A549 (cell line): ENCODE results near the gene CIROP. TPM values are rescaled to one million over a fixed set of nuclear protein-coding genes. Genes with fewer than 3 reads are reported as not detected.

Experiments
- ATAC-seq, 2 experiments: fragments of 200-7000 bp in 1 of 2; fragments of >200 bp in 1 of 2; cut with Nextera tagmentation in 1 of 2; cut with Tn5 transposase in 1 of 2; 3 replicates each; pipeline versions ENCODE4 v1.8.0 to v1.9.1; 2018 to 2020; ENCODE audit warnings: mild to moderate bottlenecking in 1 of 2, moderate library complexity in 1 of 2
- CTCF ChIA-PET: fragments of 300-600 bp; sonication (Branson Sonifier 250); formaldehyde crosslinking; extraction: SDS; loops from one replicate; lab custom pipeline; 2021; ENCODE audit warnings: antibody characterized with exemption, inconsistent platforms; lab: Yijun Ruan, JAX
- POLR2A ChIA-PET: fragments of 350-600 bp; formaldehyde crosslinking; extraction: SDS; loops from one replicate; lab custom pipeline; 2021; ENCODE audit warnings: antibody characterized with exemption, inconsistent platforms; lab: Yijun Ruan, JAX
- DNase-seq, 2 experiments: peaks; one replicate each; pipeline versions ENCODE4 v3.0.0 to v3.0.0-alpha.2; 2011 to 2016; ENCODE audit warnings: low read depth in 1 of 2, low spot score in 1 of 2
- FAIRE-seq: peaks from 2 replicates; lab custom pipeline; 2011; peaks lifted over from hg19 to GRCh38; lab: Jason Lieb, UNC
- H3K27ac ChIP-seq, 2 experiments: fragments of >200 bp; sonication (Bioruptor Twin); formaldehyde crosslinking; 3 replicates each; pipeline ENCODE4 v1.5.1; 2016 to 2017
- H3K4me1 ChIP-seq: fragments of >200 bp; sonication (Bioruptor Twin); formaldehyde crosslinking; 3 replicates; pipeline ENCODE4 v1.6.1; 2016
- H3K4me2 ChIP-seq: fragments of >200 bp; sonication (Bioruptor Twin); formaldehyde crosslinking; 3 replicates; pipeline ENCODE4 v1.6.1; 2016
- H3K4me3 ChIP-seq: fragments of >200 bp; sonication (Bioruptor Twin); formaldehyde crosslinking; 3 replicates; pipeline ENCODE4 v1.5.1; 2016
- H3K9me3 ChIP-seq: fragments of >200 bp; sonication (Bioruptor Twin); formaldehyde crosslinking; 3 replicates; pipeline ENCODE4 v1.6.1; 2016
- CBX2 ChIP-seq: fragments of 200-600 bp; sonication (generic); IDR thresholded peaks from 2 replicates; pipeline ENCODE4 v1.6.1; 2016; ENCODE audit warnings: low read depth, mild to moderate bottlenecking, borderline replicate concordance
- CHD4 ChIP-seq: fragments of 200-600 bp; sonication (generic); IDR thresholded peaks from 2 replicates; pipeline ENCODE4 v1.6.1; 2016; ENCODE audit warnings: antibody characterized with exemption, mild to moderate bottlenecking, borderline replicate concordance
- EHF ChIP-seq: fragments of 250-450 bp; sonication (Bioruptor Pico); IDR thresholded peaks from 2 replicates; pipeline ENCODE4 v1.5.0; 2020; ENCODE audit warnings: mild to moderate bottlenecking
- ESRRA ChIP-seq: fragments of 150-350 bp; IDR thresholded peaks from 2 replicates; pipeline ENCODE4 v1.6.1; 2014; ENCODE audit warnings: mild to moderate bottlenecking, low read length, borderline replicate concordance
- GATA3 ChIP-seq: IDR thresholded peaks from 2 replicates; pipeline ENCODE4 v1.6.1; 2012; ENCODE audit warnings: borderline replicate concordance
- HOXA7 ChIP-seq: fragments of 250-450 bp; sonication (Bioruptor Pico); IDR thresholded peaks from 2 replicates; pipeline ENCODE4 v1.5.0; 2020; ENCODE audit warnings: mild to moderate bottlenecking, moderate library complexity
- HOXB13 ChIP-seq: fragments of 250-450 bp; sonication (Bioruptor Pico); IDR thresholded peaks from 2 replicates; pipeline ENCODE4 v1.5.0; 2020; ENCODE audit warnings: low read depth, mild to moderate bottlenecking, moderate library complexity
- HOXB5 ChIP-seq: fragments of 250-450 bp; sonication (Bioruptor Pico); IDR thresholded peaks from 2 replicates; pipeline ENCODE4 v1.5.0; 2020; ENCODE audit warnings: mild to moderate bottlenecking, moderate library complexity
- MAFK ChIP-seq: fragments of 450-650 bp; IDR thresholded peaks from 2 replicates; pipeline ENCODE4 v1.6.1; 2014; ENCODE audit not compliant: partially characterized antibody
- MYC ChIP-seq: IDR thresholded peaks from 2 replicates; pipeline ENCODE4 v1.6.1; 2012; ENCODE audit warnings: mild to moderate bottlenecking, inconsistent platforms, low read length, improper control_type of control experiment, borderline replicate concordance
- NFE2L2 ChIP-seq: fragments of 150-350 bp; conservative IDR thresholded peaks from 2 replicates; pipeline ENCODE4 v1.6.1; 2014; ENCODE audit warnings: low read length
- NPAS2 ChIP-seq: fragments of 250-450 bp; sonication (Bioruptor Pico); IDR thresholded peaks from 2 replicates; pipeline ENCODE4 v1.8.0; 2022; ENCODE audit warnings: mild to moderate bottlenecking, moderate library complexity, borderline replicate concordance
- NR3C1 ChIP-seq: fragments of >200 bp; sonication (Bioruptor Twin); formaldehyde crosslinking; IDR thresholded peaks from 3 replicates; pipeline ENCODE4 v1.6.1; 2017
- TFCP2L1 ChIP-seq: fragments of 250-450 bp; sonication (Bioruptor Pico); IDR thresholded peaks from 2 replicates; pipeline ENCODE4 v1.5.0; 2021; ENCODE audit warnings: mild to moderate bottlenecking
- ZFP36 ChIP-seq: fragments of 450-650 bp; IDR thresholded peaks from 2 replicates; pipeline ENCODE4 v1.6.1; 2014; ENCODE audit warnings: borderline replicate concordance; ENCODE audit not compliant: partially characterized antibody
- ZSCAN20 ChIP-seq: fragments of 250-450 bp; sonication (Bioruptor Pico); IDR thresholded peaks from 2 replicates; pipeline ENCODE4 v1.8.0; 2022; ENCODE audit warnings: mild to moderate bottlenecking, moderate library complexity
- WGBS: methylation state at CpG from one replicate; pipeline ENCODE4 v1.1.6; 2017; ENCODE audit errors: missing lambda C conversion rate; 5-methylcytosine and 5-hydroxymethylcytosine counted together
- polyA plus RNA-seq, 4 experiments: library from polyadenylated mRNA; depleted of rRNA in 3 of 4; stranded (reverse); fragments of >200 nt; fragmentation: RNase III in 1 of 4; extraction: RNeasy Plus Mini Kit Qiagen cat#74134 plus additional on column Dnase treatment in 1 of 4; gene quantifications; 2 replicates in 3 of 4; 3 replicates in 1 of 4; pipeline ENCODE4 v1.2.3, GENCODE V29; 2011 to 2017
- TF ChIP-seq, protein P1 (sequence below): fragments of 200-600 bp; sonication (generic); IDR thresholded peaks from 2 replicates; pipeline ENCODE4 v1.6.1; 2016; ENCODE audit warnings: antibody characterized with exemption, mild to moderate bottlenecking, moderate library complexity
- TF ChIP-seq, protein P2 (sequence below): fragments of 250-450 bp; sonication (Bioruptor Pico); IDR thresholded peaks from 2 replicates; pipeline ENCODE4 v1.5.0; 2020; ENCODE audit warnings: low read depth, mild to moderate bottlenecking, moderate library complexity
- TF ChIP-seq, protein P3 (sequence below): IDR thresholded peaks from 2 replicates; pipeline ENCODE4 v1.6.1; 2012; ENCODE audit warnings: low read depth, borderline replicate concordance
- TF ChIP-seq, protein P4 (sequence below): fragments of 450-650 bp; IDR thresholded peaks from 2 replicates; pipeline ENCODE4 v1.6.1; 2014; ENCODE audit warnings: antibody characterized with exemption

The CIROP gene
- polyA plus RNA-seq, 2 of the 4 experiments (the other 2 are of a cell fraction), result not detected

GRCh38 chr14:23105348-23105824, 597 bp upstream of the CIROP start (continued):
- no peak for TF ChIP-seq HOXA7
- TF ChIP-seq, all 56 proteins: peak for 0

DNA sequence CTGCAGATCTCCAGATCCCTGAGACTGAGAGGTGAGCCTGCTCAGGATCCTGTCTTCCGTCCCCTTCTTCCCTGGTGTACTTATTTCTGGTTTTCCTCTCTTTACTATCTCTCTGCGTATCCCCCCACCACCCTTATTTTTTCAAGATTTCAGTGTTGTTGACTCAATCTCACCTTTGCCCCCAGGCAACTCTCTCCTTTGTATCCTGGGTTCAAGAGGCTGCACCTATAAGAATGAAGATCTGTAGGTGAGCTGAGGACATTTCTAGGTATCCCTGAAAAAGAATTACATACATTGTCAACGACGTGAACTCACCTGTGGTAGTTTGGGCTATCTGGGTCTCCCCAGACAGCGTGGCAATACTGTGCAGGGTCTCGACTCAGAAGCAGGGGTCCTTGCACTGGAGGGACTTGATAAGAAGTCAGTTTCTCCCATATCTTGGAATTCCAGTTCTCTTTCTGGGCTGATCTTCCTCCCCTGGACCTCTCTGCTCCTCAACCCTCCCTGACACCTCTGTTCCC, 659 bp downstream of the CIROP start:
- TF ChIP-seq CBX2 (no peak), TFCP2L1 (no peak)
- TF ChIP-seq, protein P1, sequence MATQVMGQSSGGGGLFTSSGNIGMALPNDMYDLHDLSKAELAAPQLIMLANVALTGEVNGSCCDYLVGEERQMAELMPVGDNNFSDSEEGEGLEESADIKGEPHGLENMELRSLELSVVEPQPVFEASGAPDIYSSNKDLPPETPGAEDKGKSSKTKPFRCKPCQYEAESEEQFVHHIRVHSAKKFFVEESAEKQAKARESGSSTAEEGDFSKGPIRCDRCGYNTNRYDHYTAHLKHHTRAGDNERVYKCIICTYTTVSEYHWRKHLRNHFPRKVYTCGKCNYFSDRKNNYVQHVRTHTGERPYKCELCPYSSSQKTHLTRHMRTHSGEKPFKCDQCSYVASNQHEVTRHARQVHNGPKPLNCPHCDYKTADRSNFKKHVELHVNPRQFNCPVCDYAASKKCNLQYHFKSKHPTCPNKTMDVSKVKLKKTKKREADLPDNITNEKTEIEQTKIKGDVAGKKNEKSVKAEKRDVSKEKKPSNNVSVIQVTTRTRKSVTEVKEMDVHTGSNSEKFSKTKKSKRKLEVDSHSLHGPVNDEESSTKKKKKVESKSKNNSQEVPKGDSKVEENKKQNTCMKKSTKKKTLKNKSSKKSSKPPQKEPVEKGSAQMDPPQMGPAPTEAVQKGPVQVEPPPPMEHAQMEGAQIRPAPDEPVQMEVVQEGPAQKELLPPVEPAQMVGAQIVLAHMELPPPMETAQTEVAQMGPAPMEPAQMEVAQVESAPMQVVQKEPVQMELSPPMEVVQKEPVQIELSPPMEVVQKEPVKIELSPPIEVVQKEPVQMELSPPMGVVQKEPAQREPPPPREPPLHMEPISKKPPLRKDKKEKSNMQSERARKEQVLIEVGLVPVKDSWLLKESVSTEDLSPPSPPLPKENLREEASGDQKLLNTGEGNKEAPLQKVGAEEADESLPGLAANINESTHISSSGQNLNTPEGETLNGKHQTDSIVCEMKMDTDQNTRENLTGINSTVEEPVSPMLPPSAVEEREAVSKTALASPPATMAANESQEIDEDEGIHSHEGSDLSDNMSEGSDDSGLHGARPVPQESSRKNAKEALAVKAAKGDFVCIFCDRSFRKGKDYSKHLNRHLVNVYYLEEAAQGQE, result no peak
- WGBS, result 63% methylated on average over 6 of the region's 6 CpGs
- no peak for FAIRE-seq
- H3K4me1 ChIP-seq, result 0 out of 3 replicates have a peak, but pooled peaks cover 4% of the 10 kb centered on the region
- no peak for DNase-seq
- no peak overlapping the region for H3K27ac ChIP-seq
- no peak overlapping the region for H3K4me3 ChIP-seq
- 0 out of 6 replicates have a peak, but pooled peaks of 1 of the 2 experiments have one; percentile 8 for ATAC-seq
- no peaks in the 10 kb centered on the region for H3K9me3 ChIP-seq
- POLR2A ChIA-PET, result interaction anchor here (1.6 kb wide), 1 partner anchor 9 kb away, joined by 8 read pairs; the partner anchor contains the start of genes ACIN1 and C14orf119
- H3K4me2 ChIP-seq, result no peak overlapping the region
- CTCF ChIA-PET, result interaction anchor here (0.9 to 8.3 kb wide), 4 partner anchors 27 to 118 kb away, joined by 5 to 56 read pairs (median 6); no protein-coding TSS in a partner anchor

DNA sequence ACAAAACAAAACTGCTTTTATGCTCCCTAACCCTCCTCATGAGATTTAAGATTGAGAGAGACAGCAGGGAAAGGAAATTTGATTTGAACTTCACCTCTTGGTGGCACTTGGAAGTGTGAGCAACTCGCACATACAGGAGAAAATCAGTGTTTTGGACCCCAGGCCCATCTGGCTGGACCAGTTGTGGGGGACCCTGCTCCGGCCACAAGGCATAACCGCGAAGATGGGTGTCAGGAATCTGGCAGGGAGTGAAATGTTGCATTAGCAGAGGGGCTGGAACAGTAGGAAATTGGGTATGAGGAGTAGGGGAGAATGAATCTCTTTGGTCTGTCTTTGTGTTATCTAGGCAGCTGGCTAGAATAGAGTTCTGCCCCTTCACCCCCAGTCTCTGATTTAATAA, 1.2 kb downstream of the CIROP start:
- POLR2A ChIA-PET, result interaction anchor here (1.6 kb wide), 1 partner anchor 8 kb away, joined by 8 read pairs; the partner anchor contains the start of genes ACIN1 and C14orf119
- H3K4me1 ChIP-seq, result 0 out of 3 replicates have a peak, but pooled peaks cover 4% of the 10 kb centered on the region
- H3K4me2 ChIP-seq, result no peak overlapping the region
- CTCF ChIA-PET, result interaction anchor here (0.9 to 8.3 kb wide), 7 partner anchors 17 to 191 kb away, joined by 3 to 56 read pairs (median 9); no protein-coding TSS in a partner anchor
- 90% methylated on average over 4 of the region's 4 CpGs for WGBS
- TF ChIP-seq ZFP36 (no peak), ESRRA (no peak), ZSCAN20 (CRISPR knock-in tag) (no peak), NFE2L2 (no peak)
- DNase-seq, result no peak
- no peak overlapping the region for H3K4me3 ChIP-seq
- ATAC-seq, result no peak
- no peak overlapping the region for H3K27ac ChIP-seq
- FAIRE-seq, result no peak
- H3K9me3 ChIP-seq, result no peaks in the 10 kb centered on the region

DNA sequence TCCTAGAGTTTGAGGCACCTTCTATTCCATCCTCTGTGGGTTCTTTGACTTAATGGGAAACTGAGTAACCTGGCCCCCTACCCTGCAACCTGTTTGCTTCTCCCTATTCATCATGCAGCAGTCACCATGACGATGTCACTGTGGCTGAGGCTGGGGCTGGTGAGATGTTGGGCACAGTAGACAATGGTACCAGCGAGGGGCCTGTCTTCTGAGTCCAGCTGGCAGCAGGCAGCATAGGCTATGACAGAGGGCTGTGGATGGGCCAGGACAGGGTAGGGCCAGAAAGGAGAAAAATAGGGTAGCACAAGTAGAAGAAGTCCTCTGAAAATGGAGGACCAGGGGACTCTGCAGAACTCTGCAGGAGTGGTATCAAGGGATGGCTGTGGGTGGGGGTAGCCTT, 2.0 kb downstream of the CIROP start:
- 72% methylated on average over 2 of the region's 2 CpGs for WGBS
- TF ChIP-seq CBX2 (no peak), CHD4 (no peak), HOXB5 (no peak), NPAS2 (no peak), MAFK (no peak), MYC (no peak), ZFP36 (no peak), GATA3 (no peak), NR3C1 (no peak), HOXB13 (CRISPR knock-in tag) (no peak), EHF (CRISPR knock-in tag) (no peak)
- TF ChIP-seq, protein P2, sequence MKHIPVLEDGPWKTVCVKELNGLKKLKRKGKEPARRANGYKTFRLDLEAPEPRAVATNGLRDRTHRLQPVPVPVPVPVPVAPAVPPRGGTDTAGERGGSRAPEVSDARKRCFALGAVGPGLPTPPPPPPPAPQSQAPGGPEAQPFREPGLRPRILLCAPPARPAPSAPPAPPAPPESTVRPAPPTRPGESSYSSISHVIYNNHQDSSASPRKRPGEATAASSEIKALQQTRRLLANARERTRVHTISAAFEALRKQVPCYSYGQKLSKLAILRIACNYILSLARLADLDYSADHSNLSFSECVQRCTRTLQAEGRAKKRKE (CRISPR knock-in tag), result no peak
- TF ChIP-seq, protein P1, result no peak
- TF ChIP-seq, protein P3, sequence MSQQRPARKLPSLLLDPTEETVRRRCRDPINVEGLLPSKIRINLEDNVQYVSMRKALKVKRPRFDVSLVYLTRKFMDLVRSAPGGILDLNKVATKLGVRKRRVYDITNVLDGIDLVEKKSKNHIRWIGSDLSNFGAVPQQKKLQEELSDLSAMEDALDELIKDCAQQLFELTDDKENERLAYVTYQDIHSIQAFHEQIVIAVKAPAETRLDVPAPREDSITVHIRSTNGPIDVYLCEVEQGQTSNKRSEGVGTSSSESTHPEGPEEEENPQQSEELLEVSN, result no peak
- TF ChIP-seq, protein P4, sequence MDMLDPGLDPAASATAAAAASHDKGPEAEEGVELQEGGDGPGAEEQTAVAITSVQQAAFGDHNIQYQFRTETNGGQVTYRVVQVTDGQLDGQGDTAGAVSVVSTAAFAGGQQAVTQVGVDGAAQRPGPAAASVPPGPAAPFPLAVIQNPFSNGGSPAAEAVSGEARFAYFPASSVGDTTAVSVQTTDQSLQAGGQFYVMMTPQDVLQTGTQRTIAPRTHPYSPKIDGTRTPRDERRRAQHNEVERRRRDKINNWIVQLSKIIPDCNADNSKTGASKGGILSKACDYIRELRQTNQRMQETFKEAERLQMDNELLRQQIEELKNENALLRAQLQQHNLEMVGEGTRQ, result no peak

More for the DNA sequence above, 2.0 kb downstream of the CIROP start:
- no peaks in the 10 kb centered on the region for H3K9me3 ChIP-seq
- POLR2A ChIA-PET, result no interaction called here
- CTCF ChIA-PET, result interaction anchor here (0.9 to 8.3 kb wide), 9 partner anchors 10 to 192 kb away, joined by 3 to 56 read pairs (median 8); no protein-coding TSS in a partner anchor
- no peak overlapping the region for H3K4me3 ChIP-seq
- FAIRE-seq, result no peak
- ATAC-seq, result no peak
- DNase-seq, result no peak
- no peak overlapping the region for H3K27ac ChIP-seq
- no peak overlapping the region for H3K4me2 ChIP-seq
- no peaks in the 10 kb centered on the region for H3K4me1 ChIP-seq
